Colonic mucosa (tissue), 4 donors: Measurements from ENCODE around the gene MRRF. TPM values are rescaled to one million over a fixed set of nuclear protein-coding genes. Genes with fewer than 3 reads are reported as not detected.

Experiments used
- DNase-seq: peaks from one replicate; pipeline ENCODE4 v3.0.0-alpha.2; 2020
- H3K27ac ChIP-seq: fragments of 200-600 bp; one replicate; pipeline ENCODE4 v1.8.0; 2021
- H3K27me3 ChIP-seq: fragments of 200-600 bp; one replicate; pipeline ENCODE4 v1.8.0; 2021
- H3K36me3 ChIP-seq: fragments of 200-600 bp; one replicate; pipeline ENCODE4 v1.8.0; 2021
- H3K4me1 ChIP-seq: fragments of 200-600 bp; one replicate; pipeline ENCODE4 v1.8.0; 2021; ENCODE audit warnings: mild to moderate bottlenecking
- H3K4me3 ChIP-seq: fragments of 200-600 bp; one replicate; pipeline ENCODE4 v1.8.0; 2021
- H3K9ac ChIP-seq, 2 donors: one replicate each; pipeline ENCODE4 v1.7.0; 2013; ENCODE audit warnings: control low read depth in 2 of 2, low read depth in 2 of 2, low read length in 2 of 2
- H3K9me3 ChIP-seq: fragments of 200-600 bp; one replicate; pipeline ENCODE4 v1.8.0; 2021
- intact Hi-C: fragments of 100-400 bp; cut with DNase I; formaldehyde crosslinking; loops from one replicate; pipeline ENCODE4 v1.14.1; 2022
- total RNA-seq, 2 donors: library from RNA; stranded (reverse); fragmentation: NEBNext Ultra II Directional in 1 of 2; extraction: Animal tissue kit (Norgen Biotek cat#: 25700) in 1 of 2; gene quantifications; one replicate each; pipeline ENCODE4 v1.2.1, GENCODE V29; 2021
- TF ChIP-seq, protein P1 (sequence below): fragments of 200-600 bp; IDR thresholded peaks from one replicate; pipeline ENCODE4 v1.8.0; 2022; ENCODE audit warnings: antibody characterized with exemption, mild to moderate bottlenecking
- donor health status: healthy.
- donor health status: DM: no; HTN: no; CAD: no.
- donor health status: DM: no; HTN: no; CAD: no.

Gene MRRF
- total RNA-seq, 2 donors from 2014 or later, result 53.3 to 70.8 TPM

DNA sequence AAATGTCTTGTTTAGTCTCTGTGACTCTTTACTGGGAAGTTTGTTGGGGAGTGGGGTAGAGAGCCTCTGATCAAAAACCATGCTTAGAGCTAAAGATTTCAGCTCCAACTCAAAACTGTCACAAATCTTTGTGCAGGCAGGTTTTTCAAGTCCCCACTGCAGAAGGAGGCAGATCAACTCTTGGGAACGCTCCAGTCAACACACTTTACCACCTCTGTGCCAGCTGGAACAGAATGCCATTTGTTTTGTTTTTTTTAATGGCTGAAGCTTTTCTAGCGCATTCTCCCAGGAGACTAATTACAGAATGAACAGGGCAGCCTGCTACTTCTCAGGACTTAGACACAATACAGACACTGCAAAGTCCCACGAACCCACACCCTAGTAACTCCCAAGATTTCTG, 18.0 kb upstream of the MRRF start:
- Histone ChIP-seq H3K27me3 (no peaks in the 10 kb centered on the region), H3K9ac (no peak overlapping the region), H3K27ac (no peak overlapping the region), H3K4me3 (no peak overlapping the region), H3K9me3 (no peaks in the 10 kb centered on the region), H3K4me1 (no peaks in the 10 kb centered on the region), H3K36me3 (peaks cover 22% of the 10 kb centered on the region)
- no peak for DNase-seq
- intact Hi-C loops, result no loop called here
- TF ChIP-seq, protein P1, sequence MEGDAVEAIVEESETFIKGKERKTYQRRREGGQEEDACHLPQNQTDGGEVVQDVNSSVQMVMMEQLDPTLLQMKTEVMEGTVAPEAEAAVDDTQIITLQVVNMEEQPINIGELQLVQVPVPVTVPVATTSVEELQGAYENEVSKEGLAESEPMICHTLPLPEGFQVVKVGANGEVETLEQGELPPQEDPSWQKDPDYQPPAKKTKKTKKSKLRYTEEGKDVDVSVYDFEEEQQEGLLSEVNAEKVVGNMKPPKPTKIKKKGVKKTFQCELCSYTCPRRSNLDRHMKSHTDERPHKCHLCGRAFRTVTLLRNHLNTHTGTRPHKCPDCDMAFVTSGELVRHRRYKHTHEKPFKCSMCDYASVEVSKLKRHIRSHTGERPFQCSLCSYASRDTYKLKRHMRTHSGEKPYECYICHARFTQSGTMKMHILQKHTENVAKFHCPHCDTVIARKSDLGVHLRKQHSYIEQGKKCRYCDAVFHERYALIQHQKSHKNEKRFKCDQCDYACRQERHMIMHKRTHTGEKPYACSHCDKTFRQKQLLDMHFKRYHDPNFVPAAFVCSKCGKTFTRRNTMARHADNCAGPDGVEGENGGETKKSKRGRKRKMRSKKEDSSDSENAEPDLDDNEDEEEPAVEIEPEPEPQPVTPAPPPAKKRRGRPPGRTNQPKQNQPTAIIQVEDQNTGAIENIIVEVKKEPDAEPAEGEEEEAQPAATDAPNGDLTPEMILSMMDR, result no peak

DNA sequence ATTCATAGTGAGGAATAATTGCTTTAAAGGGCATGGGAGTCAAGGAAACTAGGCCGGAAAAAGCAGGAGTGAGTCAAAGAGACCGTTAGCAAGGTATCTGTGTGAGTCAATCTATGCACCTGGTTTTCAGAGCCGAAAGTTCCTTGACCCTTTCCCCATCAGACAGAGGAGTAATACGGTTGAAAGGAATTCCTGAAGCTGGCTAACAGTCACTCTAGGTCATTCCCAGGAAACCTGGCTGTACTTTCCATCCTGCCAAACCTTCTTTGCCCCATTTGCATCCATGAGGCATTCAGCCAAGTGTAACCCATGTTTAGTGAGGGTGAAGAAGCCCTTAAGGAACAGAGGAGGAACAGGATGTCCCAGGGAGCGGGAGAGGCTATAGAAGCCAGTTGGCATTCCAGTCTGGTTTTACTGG, 16.2 kb upstream of the MRRF start:
- H3K4me1 ChIP-seq, result no peaks in the 10 kb centered on the region
- intact Hi-C loops, result no loop called here
- peaks cover 25% of the 10 kb centered on the region for H3K36me3 ChIP-seq
- H3K9me3 ChIP-seq, result no peaks in the 10 kb centered on the region
- no peaks in the 10 kb centered on the region for H3K27me3 ChIP-seq
- TF ChIP-seq, protein P1, result no peak
- DNase-seq, result no peak
- no peak overlapping the region for H3K27ac ChIP-seq
- H3K9ac ChIP-seq, result no peak overlapping the region
- H3K4me3 ChIP-seq, result no peak overlapping the region

DNA sequence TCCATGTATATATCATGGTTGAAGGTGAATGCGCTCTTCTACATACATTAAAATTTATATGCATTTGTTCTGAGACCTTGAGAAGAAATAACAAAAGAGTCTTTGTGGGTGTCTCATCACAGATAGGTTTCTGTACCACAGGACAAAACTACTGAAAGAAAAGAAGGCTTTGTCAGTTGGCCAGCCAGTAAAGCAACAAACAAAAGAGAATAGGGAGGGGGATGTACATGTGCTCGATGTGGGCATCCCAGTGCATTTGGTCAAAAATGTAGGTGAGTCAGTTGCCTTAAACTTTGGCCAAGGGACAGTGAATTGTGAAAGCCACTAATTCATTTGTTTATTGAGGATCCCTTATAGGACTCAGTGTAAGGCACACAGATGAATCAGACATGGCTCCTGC, 13.3 kb upstream of the MRRF start:
- no peaks in the 10 kb centered on the region for H3K9me3 ChIP-seq
- H3K36me3 ChIP-seq, result peaks cover 13% of the 10 kb centered on the region
- TF ChIP-seq, protein P1, result no peak
- no peak overlapping the region for H3K4me3 ChIP-seq
- no peak overlapping the region for H3K9ac ChIP-seq
- DNase-seq, result no peak
- H3K27me3 ChIP-seq, result no peaks in the 10 kb centered on the region
- intact Hi-C loops, result no loop called here
- no peaks in the 10 kb centered on the region for H3K4me1 ChIP-seq
- no peak overlapping the region for H3K27ac ChIP-seq

DNA sequence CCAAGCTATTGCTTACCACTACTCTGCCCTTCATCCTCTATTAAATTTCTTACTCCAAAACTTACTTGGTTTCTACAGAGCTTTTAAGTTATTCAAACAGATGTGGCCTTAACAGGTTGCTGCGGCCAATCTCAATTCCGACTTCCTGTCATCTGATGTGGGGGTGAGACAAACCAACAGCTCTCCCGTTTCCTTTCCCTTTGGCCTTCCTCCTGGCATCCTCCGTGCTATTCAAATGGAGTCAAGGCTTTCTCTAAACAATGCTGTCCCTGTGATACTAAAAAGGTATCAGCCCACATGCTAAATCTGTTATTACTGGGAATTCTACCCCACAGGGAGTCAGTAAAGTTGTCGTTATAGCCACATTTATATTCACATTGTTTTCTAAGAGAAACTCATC, 11.9 kb upstream of the MRRF start:
- Histone ChIP-seq H3K27ac (no peak overlapping the region), H3K4me3 (no peak overlapping the region), H3K36me3 (peaks cover 12% of the 10 kb centered on the region), H3K9ac (no peak overlapping the region), H3K4me1 (no peaks in the 10 kb centered on the region), H3K9me3 (no peaks in the 10 kb centered on the region), H3K27me3 (no peaks in the 10 kb centered on the region)
- TF ChIP-seq, protein P1, result no peak
- intact Hi-C loops, result no loop called here
- DNase-seq, result no peak

DNA sequence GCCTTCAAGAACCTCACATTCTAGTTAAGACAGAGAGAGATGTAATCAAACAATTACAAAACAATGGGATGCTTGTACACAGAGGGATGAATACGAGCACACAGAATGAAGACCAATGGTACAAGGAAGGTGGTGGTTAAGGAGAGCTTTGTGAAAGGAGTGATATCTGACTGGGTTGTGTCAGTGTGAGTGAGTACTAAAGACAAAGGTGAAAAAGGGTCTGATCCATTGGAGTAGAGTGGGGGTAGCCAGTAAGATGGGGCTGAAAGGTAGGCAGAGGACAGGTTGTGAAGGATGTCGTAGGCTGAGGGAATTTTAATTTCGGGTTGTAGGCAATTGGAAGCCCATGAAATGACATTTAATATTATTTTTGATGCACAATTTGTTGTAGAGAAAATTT, 9.9 kb upstream of the MRRF start:
- no peak overlapping the region for H3K27ac ChIP-seq
- H3K36me3 ChIP-seq, result peaks cover 12% of the 10 kb centered on the region
- H3K4me3 ChIP-seq, result no peak overlapping the region
- TF ChIP-seq, protein P1, result no peak
- H3K27me3 ChIP-seq, result no peaks in the 10 kb centered on the region
- DNase-seq, result no peak
- H3K9ac ChIP-seq, result no peak overlapping the region
- intact Hi-C loops, result no loop called here
- H3K4me1 ChIP-seq, result no peaks in the 10 kb centered on the region
- no peaks in the 10 kb centered on the region for H3K9me3 ChIP-seq

DNA sequence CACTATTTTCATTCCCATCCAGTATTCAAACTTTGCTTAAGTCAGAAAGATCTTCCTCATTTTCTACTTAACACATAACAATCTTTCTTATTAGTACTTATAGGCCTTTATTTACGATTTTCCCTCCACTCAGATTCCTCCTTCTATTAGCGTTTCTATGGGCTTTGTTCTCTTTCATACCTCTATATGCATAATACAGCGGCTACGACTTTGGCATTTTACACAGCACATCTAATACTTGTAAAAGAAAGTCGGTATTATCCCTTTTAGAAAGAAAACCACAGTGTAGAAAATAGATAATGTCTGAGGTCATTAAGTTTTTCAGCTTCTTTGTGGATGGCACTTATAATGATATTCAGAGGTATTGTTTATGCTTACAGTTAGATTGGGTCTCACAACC, 8.5 kb upstream of the MRRF start:
- intact Hi-C loops, result no loop called here
- no peaks in the 10 kb centered on the region for H3K4me1 ChIP-seq
- DNase-seq, result no peak
- H3K9ac ChIP-seq, result no peak overlapping the region
- H3K27me3 ChIP-seq, result no peaks in the 10 kb centered on the region
- H3K9me3 ChIP-seq, result no peaks in the 10 kb centered on the region
- no peak overlapping the region for H3K27ac ChIP-seq
- TF ChIP-seq, protein P1, result no peak
- peaks cover 18% of the 10 kb centered on the region for H3K36me3 ChIP-seq
- H3K4me3 ChIP-seq, result no peak overlapping the region
